Panc1 (cell line): ENCODE results near the gene PIP4K2A. TPM values are rescaled to one million over a fixed set of nuclear protein-coding genes. Genes with fewer than 3 reads are reported as not detected.
A peak's percentile ranks its signal among the peaks of the same experiment; 100 is the strongest.

Source experiments
- ATAC-seq: fragments of 200-7000 bp; cut with Tn5 transposase; 2 replicates; pipeline ENCODE4 v1.9.1; 2020; ENCODE audit warnings: mild to moderate bottlenecking, moderate library complexity
- BruUV-seq: library from RNA; stranded (reverse); fragments of 400-500 nt; replicated peaks from 2 replicates; lab custom pipeline; 2021; lab: Mats Ljungman, UMichigan
- CTCF ChIA-PET: fragments of 300-600 bp; sonication (Branson Sonifier 250); formaldehyde crosslinking; loops from one replicate; lab custom pipeline; 2022; ENCODE audit warnings: antibody characterized with exemption; lab: Charles Lee
- POLR2A ChIA-PET: fragments of 300-600 bp; sonication (Branson Sonifier 250); formaldehyde crosslinking; loops from one replicate; lab custom pipeline; 2022; ENCODE audit warnings: antibody characterized with exemption; lab: Charles Lee
- DNase-seq: peaks from one replicate; pipeline ENCODE4 v3.0.0-alpha.2; 2010; ENCODE audit warnings: low read depth, low spot score
- H3K27ac ChIP-seq: 2 replicates; pipeline ENCODE4 v1.5.1; 2011; ENCODE audit warnings: mild to moderate bottlenecking, low read length, inconsistent platforms
- H3K27me3 ChIP-seq: fragments of 200-500 bp; sonication (Bioruptor generic); 2 replicates; pipeline ENCODE4 v1.6.0; 2014; ENCODE audit warnings: low read length, inconsistent platforms; ENCODE audit not compliant: control insufficient read depth, insufficient read depth
- H3K36me3 ChIP-seq: fragments of 200-500 bp; sonication (Bioruptor generic); 2 replicates; pipeline ENCODE4 v1.5.1; 2014; ENCODE audit warnings: inconsistent platforms, mild to moderate bottlenecking, low read length, moderate library complexity; ENCODE audit not compliant: control insufficient read depth, insufficient read depth
- H3K4me1 ChIP-seq: 2 replicates; pipeline ENCODE4 v1.5.1; 2011; ENCODE audit warnings: inconsistent platforms, mild to moderate bottlenecking, low read length, moderate library complexity; ENCODE audit not compliant: control insufficient read depth, insufficient read depth
- H3K4me3 ChIP-seq, 2 experiments: 2 replicates each; pipeline ENCODE4 v1.5.1; 2011 to 2012; ENCODE audit warnings: low read depth in 2 of 2, low read length in 2 of 2, mild to moderate bottlenecking in 2 of 2, inconsistent platforms in 1 of 2, moderate library complexity in 1 of 2
- H3K9me3 ChIP-seq: fragments of 200-500 bp; sonication (Bioruptor generic); 2 replicates; pipeline ENCODE4 v1.5.1; 2014; ENCODE audit warnings: low read depth, mild to moderate bottlenecking, inconsistent platforms, low read length, moderate library complexity; ENCODE audit not compliant: control insufficient read depth, insufficient read depth
- CTCF ChIP-seq: fragments of 450-650 bp; IDR thresholded peaks from 2 replicates; pipeline ENCODE4 v1.5.1; 2017; ENCODE audit warnings: mild to moderate bottlenecking
- POLR2AphosphoS5 ChIP-seq: IDR thresholded peaks from 2 replicates; pipeline ENCODE4 v1.6.1; 2012; ENCODE audit warnings: mild to moderate bottlenecking, low read depth, low read length, moderate library complexity
- REST ChIP-seq, 2 experiments: IDR thresholded peaks; 2 replicates each; pipeline ENCODE4 v1.6.1; 2011 to 2012; ENCODE audit warnings: low read depth in 2 of 2, control low read depth in 1 of 2, low read length in 1 of 2, mild to moderate bottlenecking in 1 of 2, moderate library complexity in 1 of 2; ENCODE audit not compliant: insufficient read depth in 1 of 2
- SIN3A ChIP-seq: IDR thresholded peaks from 2 replicates; pipeline ENCODE4 v1.6.1; 2012; ENCODE audit warnings: low read depth, mild to moderate bottlenecking, low read length, moderate library complexity, borderline replicate concordance; ENCODE audit not compliant: insufficient read depth
- TCF7L2 ChIP-seq: IDR thresholded peaks from 2 replicates; pipeline ENCODE4 v1.6.1; 2011; ENCODE audit warnings: mild to moderate bottlenecking, low read depth, low read length, inconsistent platforms
- in situ Hi-C: cut with HindIII; loops from 2 replicates; pipeline ENCODE4 v1.10.0; 2016; ENCODE audit warnings: low sequenced_read_pairs, low pct_unique_long_range_greater_than_20kb
- intact Hi-C: fragments of 100-400 bp; cut with micrococcal nuclease; formaldehyde crosslinking; loops from one replicate; pipeline ENCODE4 v1.10.0; 2022; ENCODE audit not compliant: unreplicated experiment
- total RNA-seq: library from RNA; stranded (reverse); gene quantifications from one replicate; pipeline ENCODE4 v1.2.1, GENCODE V29; 2021; ENCODE audit not compliant: unreplicated experiment

The PIP4K2A gene
- total RNA-seq, 1 experiment from 2014 or later, result 25.2 TPM

DNA sequence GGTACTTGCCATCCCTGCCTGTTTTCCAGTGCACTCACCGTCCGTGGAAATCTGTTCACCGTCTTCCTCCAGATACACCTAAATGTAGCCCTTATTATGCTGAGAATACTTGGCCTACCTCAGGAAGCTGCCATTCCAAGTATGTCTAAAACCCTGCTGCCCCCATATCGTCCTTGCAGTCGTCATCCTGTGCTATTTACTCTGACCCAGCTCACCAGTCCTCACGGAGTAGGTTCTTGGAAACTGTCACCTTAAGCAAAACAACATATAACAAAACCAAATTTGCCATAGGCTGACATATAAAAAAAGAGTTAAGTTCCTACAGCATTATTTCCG lies 880 bp upstream of the PIP4K2A start:
- no peaks in the 10 kb centered on the region for H3K27me3 ChIP-seq
- no peak for ATAC-seq
- peaks cover 12% of the 10 kb centered on the region for H3K4me1 ChIP-seq
- POLR2A ChIA-PET, result no interaction called here
- H3K9me3 ChIP-seq, result no peaks in the 10 kb centered on the region
- H3K36me3 ChIP-seq, result no peaks in the 10 kb centered on the region
- peak overlapping the region; percentile 86 for H3K27ac ChIP-seq
- BruUV-seq, result no TSS peak
- in situ Hi-C loops, result no loop called here
- TF ChIP-seq POLR2AphosphoS5 (no peak), CTCF (no peak), REST (IDR thresholded peaks at IDR 0.05; ENCODE audit: insufficient read depth in 1 of 2, low read depth in 2 of 2, low read length in 1 of 2) (no peak), SIN3A (no peak), TCF7L2 (no peak)
- CTCF ChIA-PET, result no interaction called here
- intact Hi-C loops, result no loop called here
- DNase-seq, result no peak
- peak overlapping the region in 1 of 2 experiments; percentile 60; a peak in 2 of 4 replicates for H3K4me3 ChIP-seq

DNA sequence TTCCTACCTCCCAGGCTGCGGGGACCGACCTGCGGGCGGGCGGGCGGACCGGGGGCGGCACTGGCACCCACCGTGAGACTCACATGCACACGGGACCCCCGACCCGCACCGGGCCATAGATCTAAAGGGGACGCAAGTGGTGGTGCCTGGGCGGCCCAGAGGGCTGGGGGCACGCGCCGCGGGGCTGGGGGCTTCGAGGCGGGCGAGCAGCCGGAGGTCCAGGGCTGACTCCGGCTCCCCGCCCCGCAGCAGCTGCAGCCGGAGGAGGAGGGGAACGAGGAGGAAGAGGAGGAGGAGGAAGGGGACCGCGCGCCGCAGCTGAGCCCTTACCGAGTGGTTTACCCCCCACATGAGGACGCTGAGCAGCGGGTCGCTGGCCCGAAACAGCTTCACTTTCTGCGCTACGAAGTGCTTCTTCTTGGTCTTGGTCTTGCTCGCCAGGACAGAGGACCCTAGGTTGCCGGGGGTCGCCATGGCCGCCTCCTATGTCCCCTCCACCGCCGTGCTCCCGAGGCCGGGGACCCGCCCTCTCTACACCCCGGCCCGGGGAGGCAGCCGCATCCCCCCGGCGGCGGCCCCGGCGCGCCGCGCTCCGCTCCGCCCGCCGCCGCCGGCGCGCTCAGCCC lies 412 bp downstream of the PIP4K2A start:
- CTCF ChIA-PET, result no interaction called here
- intact Hi-C loops (no loop called here), in situ Hi-C loops (no loop called here)
- Histone ChIP-seq H3K27ac (peak overlapping the region; percentile 54; the same call in 1 of the 2 replicates), H3K4me1 (peaks cover 12% of the 10 kb centered on the region), H3K9me3 (no peaks in the 10 kb centered on the region), H3K4me3 (peak overlapping the region; percentile 76 to 83), H3K36me3 (no peaks in the 10 kb centered on the region), H3K27me3 (no peaks in the 10 kb centered on the region)
- BruUV-seq, result no TSS peak
- DNase-seq, result no peak
- ATAC-seq, result peak; percentile 45
- TF ChIP-seq CTCF, result no peak
- no peak for TF ChIP-seq TCF7L2
- TF ChIP-seq POLR2AphosphoS5, result no peak
- TF ChIP-seq REST (IDR thresholded peaks at IDR 0.05; ENCODE audit: insufficient read depth in 1 of 2, low read depth in 2 of 2, low read length in 1 of 2), result no peak
- TF ChIP-seq SIN3A, result no peak
- POLR2A ChIA-PET, result no interaction called here
